Measurements from ENCODE around the gene TRIB2. TPM values are rescaled to one million over a fixed set of nuclear protein-coding genes. Genes with fewer than 3 reads are reported as not detected.

The TRIB2 gene
- total and polyA plus RNA-seq, 11 donors, result 31.2 to 140 (median 41.4) TPM

- 52 to 67% (median 59%) methylated on average over 6 of the region's 6 CpGs for WGBS, 4 donors
- intact Hi-C loops (cut with DNase I), result loop anchor here in 1 of 10 donors (2.0 kb wide), 1 partner anchor 36 kb away; no protein-coding TSS in a partner anchor
- no peaks in the 10 kb centered on the region for H3K36me3 ChIP-seq
- no peak overlapping the region for H3K4me3 ChIP-seq
- no peak overlapping the region for H3K27ac ChIP-seq
- peaks cover 0 to 10% (median 0%) of the 10 kb centered on the region in 12 donors for H3K9me3 ChIP-seq
- TF ChIP-seq CTCF (IDR thresholded peaks at IDR 0.05), result no peak
- no peak for TF ChIP-seq POLR2A (IDR thresholded peaks at IDR 0.05)
- H3K27me3 ChIP-seq, result no peaks in the 10 kb centered on the region
- DNase-seq, result no peak
- peaks cover 0 to 26% (median 4%) of the 10 kb centered on the region in 12 donors for H3K4me1 ChIP-seq
- no peak for ATAC-seq
These were observed 44.4 kb downstream of the TRIB2 start for GRCh38 chr2:12761104-12761503.

DNA sequence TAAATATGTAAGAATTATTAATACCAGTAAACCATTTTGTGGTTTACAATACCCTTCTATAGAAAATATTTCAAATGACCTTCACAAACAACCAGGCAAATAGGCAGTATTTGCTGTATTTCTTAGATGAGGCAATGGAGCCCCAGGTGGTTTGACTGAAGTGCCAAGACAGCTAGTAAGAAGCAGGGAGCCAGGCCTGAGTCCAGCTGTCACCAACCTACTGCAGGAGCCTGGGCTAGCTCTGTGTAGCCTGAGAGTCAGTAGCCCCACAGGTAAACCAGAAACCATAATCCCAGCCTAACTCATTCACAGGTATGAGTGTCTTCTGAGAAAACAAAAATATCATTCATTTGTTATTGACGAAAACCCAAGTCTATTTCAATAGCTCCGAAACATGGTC is 45.6 kb downstream of the TRIB2 start:
- Histone ChIP-seq H3K4me3 (no peak overlapping the region), H3K27ac (peak overlapping the region in 2 of 12 donors; percentile 2 to 28), H3K4me1 (peaks cover 0 to 26% (median 4%) of the 10 kb centered on the region in 12 donors), H3K9me3 (peaks cover 0 to 10% (median 0%) of the 10 kb centered on the region in 12 donors), H3K27me3 (no peaks in the 10 kb centered on the region), H3K36me3 (no peaks in the 10 kb centered on the region)
- intact Hi-C loops (cut with DNase I), result no loop called here
- 96 to 98% (median 97%) methylated on average over 2 of the region's 2 CpGs for WGBS, 4 donors
- TF ChIP-seq CTCF (IDR thresholded peaks at IDR 0.05) (no peak), POLR2A (IDR thresholded peaks at IDR 0.05) (no peak)
- DNase-seq, result no peak
- ATAC-seq, result no peak

DNA sequence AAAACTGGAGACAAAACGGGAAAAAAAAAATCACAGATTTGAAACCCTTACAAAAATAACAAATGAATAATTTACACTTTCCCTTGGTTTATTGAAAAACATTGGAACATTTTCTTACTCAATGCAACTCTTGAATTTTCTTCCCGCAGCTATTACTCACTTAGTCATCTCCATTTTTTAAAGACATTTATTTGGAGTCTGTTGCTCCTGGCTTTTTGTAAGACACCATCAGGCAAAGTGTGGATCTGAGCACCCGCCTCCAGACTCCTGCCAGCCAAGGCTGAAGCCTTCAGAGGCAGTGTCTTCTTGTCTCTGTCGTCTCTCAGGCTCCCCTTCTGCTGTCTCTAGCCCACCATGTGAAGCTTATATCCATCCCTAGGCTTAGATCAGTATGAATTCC is 46.2 kb downstream of the TRIB2 start:
- no peak overlapping the region for H3K4me3 ChIP-seq

GRCh38 chr2:12763486-12763885 is 46.8 kb downstream of the TRIB2 start:
- H3K27ac ChIP-seq, result peak overlapping the region in 4 of 12 donors; percentile 28 to 51 (median 40)
- DNase-seq, result no peak
- intact Hi-C loops (cut with DNase I), result no loop called here
- H3K27me3 ChIP-seq, result no peaks in the 10 kb centered on the region
- no peak overlapping the region for H3K4me3 ChIP-seq
- peaks cover 0 to 26% (median 4%) of the 10 kb centered on the region in 12 donors for H3K4me1 ChIP-seq
- TF ChIP-seq CTCF (IDR thresholded peaks at IDR 0.05) (no peak), POLR2A (IDR thresholded peaks at IDR 0.05) (no peak)
- WGBS, 4 donors, result 60 to 75% (median 64%) methylated on average over 4 of the region's 4 CpGs
- no peak for ATAC-seq
- peaks cover 0 to 10% (median 0%) of the 10 kb centered on the region in 12 donors for H3K9me3 ChIP-seq
- H3K36me3 ChIP-seq, result no peaks in the 10 kb centered on the region

More for the DNA sequence above, 46.2 kb downstream of the TRIB2 start:
- H3K4me1 ChIP-seq, result peaks cover 0 to 26% (median 4%) of the 10 kb centered on the region in 12 donors
- no peaks in the 10 kb centered on the region for H3K27me3 ChIP-seq
- intact Hi-C loops (cut with DNase I), result no loop called here
- H3K27ac ChIP-seq, result peak overlapping the region in 5 of 12 donors; percentile 21 to 51 (median 32)
- H3K9me3 ChIP-seq, result peaks cover 0 to 10% (median 0%) of the 10 kb centered on the region in 12 donors
- DNase-seq, result no peak
- TF ChIP-seq POLR2A (IDR thresholded peaks at IDR 0.05) (no peak), CTCF (IDR thresholded peaks at IDR 0.05) (no peak)
- ATAC-seq, result peak in 1 of 4 donors; percentile 24
- WGBS, 4 donors, result 79 to 86% (median 83%) methylated on average over 4 of the region's 4 CpGs
- H3K36me3 ChIP-seq, result no peaks in the 10 kb centered on the region
